Esophagus muscularis mucosa (tissue), 4 donors: ENCODE results near the gene IL17REL.

Experiments used
- EP300 ChIP-seq: sonication (generic); formaldehyde crosslinking; IDR thresholded peaks from one replicate; pipeline ENCODE4 v1.6.1; 2017; ENCODE audit warnings: antibody characterized with exemption
- POLR2A ChIP-seq: fragments of 450-650 bp; IDR thresholded peaks from one replicate; pipeline ENCODE4 v1.6.1; 2017; ENCODE audit warnings: antibody characterized with exemption, moderate library complexity, mild to moderate bottlenecking, low read depth
- POLR2AphosphoS5 ChIP-seq, 2 donors: sonication (generic); formaldehyde crosslinking; IDR thresholded peaks; one replicate each; pipeline ENCODE4 v1.6.1; 2017; ENCODE audit warnings: antibody characterized with exemption in 2 of 2
- TF ChIP-seq, protein P1 (sequence below), 3 experiments: fragments of 200-600 bp in 2 of 3; fragments of 450-650 bp in 1 of 3; sonication (generic) in 2 of 3; IDR thresholded peaks; one replicate each; pipeline ENCODE4 v1.5.1; 2017 to 2019; ENCODE audit warnings: antibody characterized with exemption in 3 of 3, mild to moderate bottlenecking in 2 of 3, moderate library complexity in 1 of 3

DNA sequence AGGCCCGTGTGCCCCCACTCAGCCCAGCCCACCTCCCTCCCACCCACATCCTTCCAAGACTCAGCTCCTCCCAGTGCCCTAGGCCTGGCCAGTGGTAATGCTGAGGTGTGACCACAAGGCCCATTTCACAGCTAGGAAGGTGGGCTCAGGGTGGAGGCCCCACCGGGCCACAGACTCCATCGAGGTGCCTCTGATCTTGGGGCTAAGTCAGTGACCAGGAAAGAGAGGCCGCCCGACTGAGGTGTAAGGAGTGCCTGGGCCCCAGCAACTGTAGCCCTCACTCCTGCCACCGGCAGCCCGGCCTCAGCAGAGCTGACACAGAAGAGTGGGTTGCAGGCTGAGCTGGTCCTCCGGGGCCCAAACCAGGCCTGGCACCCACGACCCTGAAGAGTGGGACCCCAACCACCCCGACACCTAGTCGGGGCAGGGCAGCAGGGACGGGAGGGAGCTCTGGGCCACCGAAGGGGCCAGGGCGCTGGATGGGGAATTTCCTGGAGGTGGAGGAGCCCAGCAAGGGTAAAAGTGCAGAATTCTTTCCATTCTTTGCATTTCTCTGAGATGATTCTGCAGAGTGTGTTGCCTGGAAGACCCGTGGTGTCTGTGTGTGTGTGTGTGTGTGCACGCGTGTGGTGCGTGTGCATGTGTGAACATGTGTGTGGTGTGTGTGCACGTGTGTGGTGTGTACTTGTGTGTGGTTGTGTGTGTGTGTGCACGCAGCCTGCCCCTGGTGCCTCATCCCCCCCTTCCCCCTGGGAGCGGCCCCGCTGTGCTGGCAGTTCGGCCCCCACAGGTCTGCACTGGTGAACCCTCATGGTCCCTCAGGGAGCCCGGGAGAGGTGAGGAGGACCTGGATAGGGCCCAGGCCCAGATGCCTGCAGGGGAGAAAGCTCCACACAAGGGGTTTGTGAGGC lies 60.3 kb downstream of the IL17REL start:
- TF ChIP-seq, protein P1, sequence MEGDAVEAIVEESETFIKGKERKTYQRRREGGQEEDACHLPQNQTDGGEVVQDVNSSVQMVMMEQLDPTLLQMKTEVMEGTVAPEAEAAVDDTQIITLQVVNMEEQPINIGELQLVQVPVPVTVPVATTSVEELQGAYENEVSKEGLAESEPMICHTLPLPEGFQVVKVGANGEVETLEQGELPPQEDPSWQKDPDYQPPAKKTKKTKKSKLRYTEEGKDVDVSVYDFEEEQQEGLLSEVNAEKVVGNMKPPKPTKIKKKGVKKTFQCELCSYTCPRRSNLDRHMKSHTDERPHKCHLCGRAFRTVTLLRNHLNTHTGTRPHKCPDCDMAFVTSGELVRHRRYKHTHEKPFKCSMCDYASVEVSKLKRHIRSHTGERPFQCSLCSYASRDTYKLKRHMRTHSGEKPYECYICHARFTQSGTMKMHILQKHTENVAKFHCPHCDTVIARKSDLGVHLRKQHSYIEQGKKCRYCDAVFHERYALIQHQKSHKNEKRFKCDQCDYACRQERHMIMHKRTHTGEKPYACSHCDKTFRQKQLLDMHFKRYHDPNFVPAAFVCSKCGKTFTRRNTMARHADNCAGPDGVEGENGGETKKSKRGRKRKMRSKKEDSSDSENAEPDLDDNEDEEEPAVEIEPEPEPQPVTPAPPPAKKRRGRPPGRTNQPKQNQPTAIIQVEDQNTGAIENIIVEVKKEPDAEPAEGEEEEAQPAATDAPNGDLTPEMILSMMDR (IDR thresholded peaks at IDR 0.05): no peak
- TF ChIP-seq POLR2A (no peak), EP300 (no peak), POLR2AphosphoS5 (IDR thresholded peaks at IDR 0.05) (peak in 1 of 2 donors; percentile 56)
